ENCODE data around the gene NUDT22.

The NUDT22 gene

DNA sequence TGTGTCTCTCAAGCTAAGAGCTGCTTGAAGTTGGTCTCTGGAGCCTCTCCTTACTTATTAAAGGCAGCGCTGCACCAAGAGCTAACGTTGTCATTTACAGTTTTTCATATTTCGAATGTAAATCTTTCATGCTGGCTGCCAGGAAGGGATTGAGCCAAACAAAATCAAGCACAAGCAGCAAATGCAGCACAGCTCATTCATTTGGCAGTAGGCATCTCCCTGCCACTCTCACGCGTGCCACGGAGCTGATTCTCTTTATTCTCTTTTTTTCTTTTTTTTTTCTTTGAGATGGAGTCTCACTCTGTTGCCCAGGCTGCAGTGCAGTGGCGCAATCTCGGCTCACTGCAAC lies 6.9 kb downstream of the NUDT22 start:
- no peak for TF ChIP-seq EZH2 (IDR thresholded peaks at IDR 0.05; ENCODE audit: borderline replicate concordance, low read length)
- TF ChIP-seq, protein P1, sequence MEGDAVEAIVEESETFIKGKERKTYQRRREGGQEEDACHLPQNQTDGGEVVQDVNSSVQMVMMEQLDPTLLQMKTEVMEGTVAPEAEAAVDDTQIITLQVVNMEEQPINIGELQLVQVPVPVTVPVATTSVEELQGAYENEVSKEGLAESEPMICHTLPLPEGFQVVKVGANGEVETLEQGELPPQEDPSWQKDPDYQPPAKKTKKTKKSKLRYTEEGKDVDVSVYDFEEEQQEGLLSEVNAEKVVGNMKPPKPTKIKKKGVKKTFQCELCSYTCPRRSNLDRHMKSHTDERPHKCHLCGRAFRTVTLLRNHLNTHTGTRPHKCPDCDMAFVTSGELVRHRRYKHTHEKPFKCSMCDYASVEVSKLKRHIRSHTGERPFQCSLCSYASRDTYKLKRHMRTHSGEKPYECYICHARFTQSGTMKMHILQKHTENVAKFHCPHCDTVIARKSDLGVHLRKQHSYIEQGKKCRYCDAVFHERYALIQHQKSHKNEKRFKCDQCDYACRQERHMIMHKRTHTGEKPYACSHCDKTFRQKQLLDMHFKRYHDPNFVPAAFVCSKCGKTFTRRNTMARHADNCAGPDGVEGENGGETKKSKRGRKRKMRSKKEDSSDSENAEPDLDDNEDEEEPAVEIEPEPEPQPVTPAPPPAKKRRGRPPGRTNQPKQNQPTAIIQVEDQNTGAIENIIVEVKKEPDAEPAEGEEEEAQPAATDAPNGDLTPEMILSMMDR (IDR thresholded peaks at IDR 0.05; ENCODE audit: low read length) = no peak
- Histone ChIP-seq H3K9ac (ENCODE audit: low read length) (no peak overlapping the region), H3K4me3 (ENCODE audit: low read depth, low read length, poor library complexity, severe bottlenecking) (no peak overlapping the region)

DNA sequence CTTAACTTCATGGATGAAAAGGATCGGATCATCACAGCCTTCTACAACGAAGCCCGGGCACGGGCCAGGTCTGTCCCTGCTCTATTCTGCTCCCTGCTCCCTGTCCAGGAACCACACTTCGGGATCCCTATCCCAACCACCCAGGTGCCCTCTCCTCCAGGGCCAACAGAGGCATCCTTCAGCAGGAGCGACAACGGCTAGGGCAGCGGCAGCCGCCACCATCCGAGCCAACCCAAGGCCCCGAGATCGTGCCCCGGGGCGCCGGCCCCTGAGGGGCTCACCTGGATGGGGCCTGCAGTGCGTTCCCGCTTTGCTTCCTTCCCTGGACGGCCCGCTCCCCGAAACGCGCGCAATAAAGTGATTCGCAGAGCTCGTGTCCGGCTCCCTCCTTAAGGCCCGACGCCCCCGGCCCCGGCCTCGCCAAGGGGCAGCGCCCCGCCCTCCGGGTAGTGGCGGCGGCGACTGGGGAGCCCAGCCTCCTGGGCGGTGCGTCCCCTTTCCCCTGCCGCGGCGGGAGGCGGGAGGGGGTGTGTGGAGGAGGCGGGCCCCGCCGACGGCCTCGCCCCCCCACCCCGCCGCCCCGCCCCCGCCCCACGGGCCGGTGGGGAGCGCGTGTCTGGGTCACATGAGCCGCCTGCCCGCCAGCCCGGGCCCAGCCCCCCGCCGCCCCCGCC lies 8.0 kb downstream of the NUDT22 start, which contains the start of gene VEGFB:
Gene VEGFB (plus strand): TSS at position 672 of the 674 bp plus-strand sequence. CDS start 250 bp downstream, outside the sequence.
- Histone ChIP-seq H3K79me2 (ENCODE audit: insufficient read depth, low read length) (no peaks in the 10 kb centered on the region), H3K36me3 (ENCODE audit: insufficient read depth, low read length) (peaks cover 13% of the 10 kb centered on the region; the same call in 1 of the 2 replicates), H3K27me3 (ENCODE audit: insufficient read depth, low read length) (no peaks in the 10 kb centered on the region), H3K9ac (ENCODE audit: low read length) (peak within 1 kb of the TSS; percentile 79), H3K27ac (ENCODE audit: low read depth, low read length, poor library complexity, severe bottlenecking) (peak within 1 kb of the TSS; percentile 69), H3K4me3 (ENCODE audit: low read depth, low read length, poor library complexity, severe bottlenecking) (peak within 1 kb of the TSS; percentile 77), H3K9me2 (ENCODE audit: low read depth, low read length) (no peaks in the 10 kb centered on the region), H4K20me1 (ENCODE audit: insufficient read depth, low read length) (no peaks in the 10 kb centered on the region), H3K4me1 (ENCODE audit: insufficient read depth, low read length, severe bottlenecking) (peaks cover 70% of the 10 kb centered on the region), H2AFZ (ENCODE audit: low read length) (no peak within 1 kb of the TSS), H3K9me3 (ENCODE audit: low read length) (no peaks in the 10 kb centered on the region), H3K4me2 (ENCODE audit: low read length) (peak within 1 kb of the TSS; percentile 97), H3F3A (ENCODE audit: insufficient read depth, low read length) (peaks cover 16% of the 10 kb centered on the region; the same call in 1 of the 2 replicates)
- TF ChIP-seq, protein P1 (IDR thresholded peaks at IDR 0.05; ENCODE audit: low read length) = no peak
- no peak for TF ChIP-seq EZH2 (IDR thresholded peaks at IDR 0.05; ENCODE audit: borderline replicate concordance, low read length)

More for the DNA sequence above, 6.9 kb downstream of the NUDT22 start:
- H3K9me2 ChIP-seq (ENCODE audit: low read depth, low read length) = no peaks in the 10 kb centered on the region
- 0 out of 2 replicates have a peak, but pooled peaks cover 5% of the 10 kb centered on the region for H3F3A ChIP-seq (ENCODE audit: insufficient read depth, low read length)
- H3K79me2 ChIP-seq (ENCODE audit: insufficient read depth, low read length) = no peaks in the 10 kb centered on the region
- H3K4me2 ChIP-seq (ENCODE audit: low read length) = no peak overlapping the region; the same call in 1 of the 2 replicates
- H3K36me3 ChIP-seq (ENCODE audit: insufficient read depth, low read length) = peaks cover 5% of the 10 kb centered on the region; the same call in 1 of the 2 replicates
- H4K20me1 ChIP-seq (ENCODE audit: insufficient read depth, low read length) = no peaks in the 10 kb centered on the region
- no peaks in the 10 kb centered on the region for H3K9me3 ChIP-seq (ENCODE audit: low read length)
- no peaks in the 10 kb centered on the region for H3K27me3 ChIP-seq (ENCODE audit: insufficient read depth, low read length)
- no peak overlapping the region for H2AFZ ChIP-seq (ENCODE audit: low read length)
- H3K4me1 ChIP-seq (ENCODE audit: insufficient read depth, low read length, severe bottlenecking) = peaks cover 61% of the 10 kb centered on the region
- no peak overlapping the region for H3K27ac ChIP-seq (ENCODE audit: low read depth, low read length, poor library complexity, severe bottlenecking)

DNA sequence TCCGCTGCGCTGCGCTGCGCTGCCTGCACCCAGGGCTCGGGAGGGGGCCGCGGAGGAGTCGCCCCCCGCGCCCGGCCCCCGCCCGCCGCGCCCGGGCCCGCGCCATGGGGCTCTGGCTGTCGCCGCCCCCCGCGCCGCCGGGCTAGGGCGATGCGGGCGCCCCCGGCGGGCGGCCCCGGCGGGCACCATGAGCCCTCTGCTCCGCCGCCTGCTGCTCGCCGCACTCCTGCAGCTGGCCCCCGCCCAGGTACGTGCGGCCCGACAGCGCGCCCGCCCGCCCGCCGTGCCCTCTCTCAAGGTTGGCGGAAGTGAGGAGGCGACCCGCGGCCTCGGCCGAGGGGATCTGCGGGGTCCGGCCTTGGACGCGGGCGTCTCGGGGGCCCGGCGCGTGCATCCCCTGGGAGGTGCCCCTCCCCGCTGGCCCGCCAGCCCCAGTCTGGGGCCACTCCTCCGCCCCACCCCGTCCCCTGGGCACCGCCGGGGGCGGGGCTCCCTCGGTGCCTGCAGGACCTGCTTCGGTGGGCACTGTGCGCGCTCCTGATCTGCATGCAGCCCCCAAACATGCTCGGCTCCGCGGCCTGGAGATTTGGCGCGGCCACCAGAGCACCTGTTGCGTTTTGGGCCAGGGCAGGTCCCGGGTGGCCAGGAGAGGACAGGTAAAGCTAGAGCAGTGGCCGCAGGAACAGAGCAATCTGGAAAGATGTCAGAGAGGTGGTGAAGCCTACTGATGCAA lies 8.7 kb downstream of the NUDT22 start:
- Histone ChIP-seq H3K4me1 (ENCODE audit: insufficient read depth, low read length, severe bottlenecking) (peaks cover 70% of the 10 kb centered on the region), H3K9me3 (ENCODE audit: low read length) (no peaks in the 10 kb centered on the region), H3K4me3 (ENCODE audit: low read depth, low read length, poor library complexity, severe bottlenecking) (peak overlapping the region; percentile 77), H3K4me2 (ENCODE audit: low read length) (peak overlapping the region; percentile 97), H3K79me2 (ENCODE audit: insufficient read depth, low read length) (no peaks in the 10 kb centered on the region), H3F3A (ENCODE audit: insufficient read depth, low read length) (peaks cover 18% of the 10 kb centered on the region; the same call in 1 of the 2 replicates), H3K9ac (ENCODE audit: low read length) (peak overlapping the region; percentile 79), H3K27ac (ENCODE audit: low read depth, low read length, poor library complexity, severe bottlenecking) (peak overlapping the region; percentile 69), H2AFZ (ENCODE audit: low read length) (no peak overlapping the region), H4K20me1 (ENCODE audit: insufficient read depth, low read length) (no peaks in the 10 kb centered on the region), H3K36me3 (ENCODE audit: insufficient read depth, low read length) (peaks cover 15% of the 10 kb centered on the region; the same call in 1 of the 2 replicates), H3K27me3 (ENCODE audit: insufficient read depth, low read length) (no peaks in the 10 kb centered on the region), H3K9me2 (ENCODE audit: low read depth, low read length) (no peaks in the 10 kb centered on the region)
- TF ChIP-seq EZH2 (IDR thresholded peaks at IDR 0.05; ENCODE audit: borderline replicate concordance, low read length) = no peak
- TF ChIP-seq, protein P1 (IDR thresholded peaks at IDR 0.05; ENCODE audit: low read length) = no peak

Measured in OCI-LY1 (cell line).